T-helper 9 cell (primary cell): ENCODE data around the gene SEC24B.
"Not testable (repeated sequence)": the region's sequence is repeated elsewhere in the genome, so short reads cannot be mapped to it uniquely, and the experiment has no call there.

ENCODE experiments used
- DNase-seq: peaks from one replicate; pipeline ENCODE4 v3.0.0-alpha.2; 2020

Gene SEC24B

DNA sequence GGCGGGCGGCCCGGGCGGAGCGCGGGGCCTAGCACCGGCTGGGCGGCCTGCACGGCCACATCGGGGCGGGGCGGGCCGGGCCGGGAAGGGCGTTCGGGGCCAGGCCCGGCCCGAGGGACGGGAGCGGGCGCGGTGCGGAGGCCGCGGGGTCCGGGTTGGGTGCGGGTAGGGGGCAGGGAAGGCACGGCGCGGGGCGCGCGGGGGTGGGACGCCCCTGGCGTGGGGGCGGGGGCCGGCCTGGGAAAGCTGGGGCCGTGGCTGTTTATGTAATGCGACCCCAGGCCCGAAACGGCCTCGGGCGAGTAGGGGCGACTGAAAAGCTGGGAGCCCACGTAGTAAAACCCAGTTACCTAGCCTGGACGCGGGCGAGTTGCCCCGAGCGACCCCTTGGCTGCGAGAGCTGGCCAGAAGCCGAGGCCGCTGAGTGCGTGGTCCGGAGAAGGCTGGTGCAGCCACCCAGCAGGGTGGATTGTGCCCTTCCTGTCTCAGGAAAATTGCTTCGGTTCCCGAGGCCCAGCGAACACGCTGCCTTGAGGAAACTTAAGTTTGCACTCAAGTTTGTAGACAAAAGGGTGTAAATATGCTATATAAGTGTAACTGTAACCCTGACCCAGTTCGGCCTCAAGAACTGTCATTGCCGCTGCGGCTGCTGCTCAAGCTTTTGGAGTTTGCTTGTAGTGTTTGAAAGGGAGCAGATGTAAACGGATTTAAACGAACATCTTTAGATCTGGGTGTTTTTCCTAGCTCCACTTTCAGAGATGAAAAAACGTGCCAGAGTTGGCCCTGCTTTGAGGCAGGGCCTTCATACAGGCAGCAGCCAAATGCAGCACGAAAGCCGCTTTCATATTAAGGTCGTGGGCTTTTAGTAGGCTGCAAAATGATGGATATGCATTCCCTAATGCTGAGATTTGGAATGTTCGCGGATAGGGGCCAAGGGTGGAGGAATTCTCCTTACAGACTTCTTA, 674 bp downstream of the SEC24B start:
- DNase-seq, result peak; percentile 2

DNA sequence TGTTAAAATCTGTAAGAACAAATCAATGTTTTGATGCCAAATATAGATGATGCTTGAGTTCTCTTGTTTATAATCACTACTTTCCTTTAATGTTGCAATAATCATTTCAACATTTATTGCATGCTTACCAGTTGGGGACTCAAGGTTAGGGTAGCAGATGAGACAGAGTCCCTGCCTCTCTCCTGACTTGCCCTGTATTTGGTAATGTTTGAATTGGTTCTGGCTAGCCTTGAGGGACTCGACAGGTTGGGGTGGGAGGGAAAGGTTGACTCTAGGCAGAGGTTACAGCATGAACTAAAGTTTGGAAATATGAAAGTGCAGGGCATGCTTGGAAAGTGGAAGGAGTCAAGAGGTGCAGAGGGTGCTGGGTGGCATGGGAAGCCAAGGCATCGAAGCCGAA, 2.0 kb downstream of the SEC24B start:
- DNase-seq, result no peak

DNA sequence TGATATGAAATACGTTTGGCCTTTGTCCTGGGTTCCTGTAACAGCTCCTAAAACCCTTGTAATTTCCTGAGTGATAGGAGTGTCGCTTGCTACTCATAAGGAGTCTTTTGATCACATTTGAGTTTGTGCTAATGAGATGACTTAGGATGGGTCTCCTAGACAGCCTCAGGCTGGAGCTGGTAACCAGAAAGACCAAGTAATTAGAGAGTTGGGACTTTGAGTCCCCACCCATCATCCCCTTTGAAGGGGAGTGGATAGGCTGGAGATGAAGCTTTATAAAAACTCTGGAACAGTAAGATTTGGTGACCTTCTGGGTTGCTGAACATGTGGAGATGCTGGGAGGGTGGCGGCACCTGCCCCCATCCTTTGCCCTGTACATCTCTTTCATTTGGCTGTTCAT, 2.9 kb downstream of the SEC24B start:
- no peak for DNase-seq

DNA sequence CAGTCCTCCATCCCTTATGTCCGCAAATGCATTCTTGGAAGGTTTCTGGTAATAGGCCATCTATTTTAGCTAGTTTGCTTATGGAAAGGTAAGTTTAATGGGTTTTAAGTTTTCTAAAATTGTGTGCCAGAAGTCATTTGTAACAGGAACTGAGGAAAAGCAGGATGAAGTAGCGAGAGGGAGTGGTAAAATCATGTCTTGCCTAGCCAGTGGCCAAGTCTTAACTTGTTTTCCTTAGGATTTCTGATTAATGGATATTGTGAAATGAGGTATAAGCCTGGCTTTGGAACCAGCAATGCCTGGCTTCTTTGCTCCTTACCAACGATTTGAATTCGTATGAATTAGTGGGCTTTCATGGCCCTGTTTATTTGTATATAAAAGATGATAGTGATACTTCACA, 7.3 kb downstream of the SEC24B start:
- no peak for DNase-seq

DNA sequence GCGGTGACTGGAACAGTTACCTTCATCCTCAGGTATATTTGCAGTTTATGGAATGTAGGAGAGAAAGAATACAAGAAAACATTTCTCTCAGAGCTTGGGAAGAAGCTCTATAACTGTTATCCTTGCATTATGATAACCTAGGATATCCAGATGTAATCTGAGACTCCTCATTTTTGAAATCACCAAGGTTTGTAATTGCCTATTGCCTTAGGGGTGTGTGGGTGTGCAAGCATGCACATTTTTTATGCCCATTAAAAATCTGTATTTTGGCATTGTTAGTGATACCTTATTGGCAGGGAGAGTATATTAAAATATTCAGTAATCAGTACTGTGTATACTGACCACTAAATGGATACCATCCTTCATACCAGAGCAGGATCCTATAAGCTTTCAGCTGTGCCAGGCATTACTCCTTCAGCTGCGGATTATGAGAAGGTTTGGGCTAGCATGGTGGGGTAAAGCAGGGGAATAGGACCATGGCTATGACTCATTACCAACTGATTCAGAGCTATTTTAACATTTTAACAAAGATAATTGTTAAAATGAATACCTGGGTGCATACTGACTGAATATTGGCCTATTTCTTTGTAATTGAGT, 8.3 kb downstream of the SEC24B start:
- no peak for DNase-seq

DNA sequence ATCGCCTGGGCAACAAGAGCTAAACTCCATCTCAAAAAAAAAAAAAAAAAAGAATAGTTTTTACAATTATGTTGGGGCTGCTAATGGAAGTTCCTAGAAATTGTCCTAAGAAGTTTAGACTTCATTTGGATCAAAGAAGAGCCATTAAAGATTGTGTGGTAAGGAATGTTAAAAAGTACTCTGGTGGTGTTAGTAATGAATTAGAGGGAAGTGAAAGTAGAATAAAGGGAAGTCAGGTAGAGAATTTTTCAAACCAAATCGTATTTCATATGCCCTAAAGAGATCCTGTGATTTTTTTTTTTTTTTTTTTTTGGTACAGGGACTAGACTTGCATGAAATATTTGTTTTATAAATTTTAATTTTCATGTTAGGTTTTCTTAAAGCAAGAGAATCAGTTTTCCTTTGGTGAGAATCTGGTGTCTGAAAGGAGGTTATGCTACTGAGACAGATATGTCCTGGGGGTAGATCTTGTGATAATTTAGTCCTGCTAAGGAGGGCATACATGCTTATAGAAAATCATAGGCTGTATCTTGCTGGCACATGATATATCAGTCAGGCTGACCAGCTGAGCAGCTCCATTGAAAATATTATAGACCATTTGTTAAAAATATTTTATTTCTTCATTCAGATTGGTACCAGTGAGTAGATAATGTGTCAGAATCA, 10.7 kb downstream of the SEC24B start:
- no peak for DNase-seq

DNA sequence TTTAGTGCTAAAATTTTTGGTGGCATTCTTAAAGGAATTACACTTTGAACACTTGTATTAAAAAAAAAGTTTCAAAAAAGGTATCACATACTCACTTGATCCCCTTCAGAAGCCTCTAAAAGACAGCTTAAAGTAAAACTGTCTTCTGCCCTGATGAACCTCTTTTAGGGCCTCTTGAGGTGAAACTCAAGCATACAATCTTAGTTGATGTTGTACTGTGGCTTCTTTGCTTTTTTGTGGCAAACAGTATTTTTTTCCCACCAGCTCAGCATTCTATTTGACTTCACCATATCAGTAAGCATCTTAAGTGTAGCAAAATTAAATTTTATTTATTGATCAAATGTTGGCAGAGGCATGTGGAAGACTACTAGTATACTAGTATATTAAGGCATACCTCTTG, 13.7 kb downstream of the SEC24B start:
- no peak for DNase-seq

DNA sequence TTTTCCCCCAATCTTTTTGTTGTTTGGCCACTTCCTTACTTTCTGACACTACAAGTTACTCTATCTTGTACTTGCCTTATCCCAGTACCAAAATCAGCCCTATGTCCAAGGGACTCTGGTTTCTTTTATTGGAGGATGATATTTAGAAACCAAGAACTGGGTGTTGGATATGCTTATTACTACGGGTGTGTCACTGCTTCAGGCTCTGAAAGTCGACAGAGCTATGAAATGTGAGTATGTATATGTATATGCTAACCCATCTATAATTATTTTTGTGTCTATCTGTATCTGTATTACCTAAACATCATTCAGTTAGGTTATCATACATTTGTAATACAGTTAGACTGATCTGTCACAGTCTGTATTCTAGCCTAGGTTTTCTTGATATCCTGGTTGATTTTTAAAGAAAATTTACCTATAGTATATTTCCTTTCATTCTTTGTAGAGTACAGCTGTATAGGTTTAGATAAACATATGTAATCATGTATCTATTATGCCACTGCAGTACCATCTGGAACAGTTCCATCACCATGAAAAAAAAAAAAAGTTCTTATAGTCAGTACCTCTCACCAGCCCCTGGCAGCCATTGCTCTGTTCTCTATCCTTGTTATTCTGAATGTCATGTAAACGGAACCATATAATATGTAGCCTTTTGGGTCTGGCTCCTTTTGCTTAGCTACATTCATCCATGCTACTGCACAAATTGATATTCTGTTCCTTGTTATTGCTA, 18.1 kb downstream of the SEC24B start:
- DNase-seq, result no peak

DNA sequence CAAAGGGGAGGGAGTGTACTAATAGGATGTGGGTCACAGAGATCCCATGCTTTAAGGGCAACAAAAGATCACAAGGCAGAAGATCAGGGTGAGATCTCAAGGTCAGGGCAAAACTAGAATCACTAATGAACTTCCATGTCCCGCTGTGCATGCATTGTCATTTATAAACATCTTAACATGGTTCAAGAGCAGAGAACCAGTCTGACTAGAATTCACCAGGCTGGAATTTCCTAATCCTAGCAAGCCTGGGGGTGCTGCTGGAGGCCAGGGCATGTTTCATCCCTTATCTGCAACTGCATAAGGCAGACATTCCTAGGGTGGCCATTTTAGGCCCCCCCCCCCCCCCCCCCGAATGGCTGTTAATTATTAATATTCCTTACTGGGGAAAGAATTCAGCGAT, 19.5 kb downstream of the SEC24B start:
- not testable (repeated sequence) for DNase-seq

DNA sequence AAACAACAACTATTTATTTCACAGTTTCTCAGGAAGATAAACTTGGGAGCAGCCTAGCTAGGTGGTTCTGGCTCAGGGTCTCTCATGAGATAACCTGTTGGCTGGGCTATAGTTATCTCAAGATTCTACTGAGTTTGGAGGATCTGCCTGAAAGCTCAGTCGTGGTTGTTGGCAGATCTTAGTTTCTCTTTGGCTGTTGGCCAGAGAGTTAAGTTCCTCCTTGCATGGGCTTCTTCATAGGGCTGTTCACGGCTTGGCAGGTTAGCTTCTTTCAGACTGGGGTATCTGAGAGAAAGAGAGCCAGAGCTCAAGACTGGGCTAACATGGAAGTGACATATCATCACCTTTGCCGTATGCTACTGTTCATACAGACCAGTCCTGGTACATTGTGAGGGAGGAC, 28.7 kb downstream of the SEC24B start:
- no peak for DNase-seq

DNA sequence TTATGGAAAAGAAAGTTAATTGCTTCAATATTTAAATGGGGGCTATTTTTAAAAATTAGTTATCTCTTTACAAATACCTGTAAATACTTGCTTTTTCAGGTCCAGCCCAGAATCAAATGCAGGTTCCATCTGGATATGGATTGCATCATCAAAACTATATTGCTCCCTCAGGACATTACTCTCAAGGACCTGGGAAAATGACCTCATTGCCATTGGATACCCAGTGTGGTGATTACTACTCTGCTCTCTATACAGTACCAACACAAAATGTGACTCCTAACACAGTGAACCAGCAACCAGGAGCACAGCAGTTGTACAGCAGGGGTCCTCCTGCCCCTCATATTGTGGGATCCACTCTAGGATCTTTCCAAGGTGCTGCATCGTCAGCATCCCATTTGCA, 29.2 kb downstream of the SEC24B start:
- no peak for DNase-seq

DNA sequence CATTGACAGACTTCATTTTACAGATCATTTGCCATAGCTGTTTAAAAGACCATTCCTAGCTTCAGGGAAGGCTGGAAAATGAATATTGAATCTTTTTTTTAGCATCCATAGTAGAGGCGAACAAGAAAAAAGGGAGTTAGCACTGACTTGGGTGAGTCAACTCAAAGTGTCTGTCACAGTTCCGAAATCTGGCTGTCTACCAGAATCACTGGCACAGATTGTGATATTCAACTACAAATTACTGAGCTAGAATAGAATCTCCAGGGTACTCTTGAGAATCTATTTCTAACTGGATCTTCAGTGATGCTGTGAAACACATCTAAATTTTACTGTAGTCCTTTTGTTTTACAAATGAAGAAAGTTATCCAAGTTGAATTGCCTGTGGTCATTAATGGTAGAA, 31.5 kb downstream of the SEC24B start:
- DNase-seq, result no peak

DNA sequence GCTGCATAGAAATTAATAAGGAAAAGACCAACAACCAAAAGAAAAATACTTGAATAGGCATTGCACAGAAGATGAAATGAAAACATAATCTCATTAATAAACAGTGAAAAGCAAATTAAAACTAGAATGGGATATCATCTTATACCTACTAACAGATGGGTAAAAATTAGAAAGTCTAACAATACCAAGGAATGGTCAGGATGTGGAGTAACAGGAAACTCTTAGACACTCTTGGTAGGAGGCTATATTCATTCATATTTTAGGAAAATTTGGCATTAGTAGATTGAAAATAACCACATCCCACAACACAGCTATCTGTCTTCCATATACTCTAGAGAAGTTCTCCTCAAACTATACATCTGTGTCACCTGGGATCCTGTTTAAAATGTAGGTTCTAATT, 36.3 kb downstream of the SEC24B start:
- DNase-seq, result no peak

DNA sequence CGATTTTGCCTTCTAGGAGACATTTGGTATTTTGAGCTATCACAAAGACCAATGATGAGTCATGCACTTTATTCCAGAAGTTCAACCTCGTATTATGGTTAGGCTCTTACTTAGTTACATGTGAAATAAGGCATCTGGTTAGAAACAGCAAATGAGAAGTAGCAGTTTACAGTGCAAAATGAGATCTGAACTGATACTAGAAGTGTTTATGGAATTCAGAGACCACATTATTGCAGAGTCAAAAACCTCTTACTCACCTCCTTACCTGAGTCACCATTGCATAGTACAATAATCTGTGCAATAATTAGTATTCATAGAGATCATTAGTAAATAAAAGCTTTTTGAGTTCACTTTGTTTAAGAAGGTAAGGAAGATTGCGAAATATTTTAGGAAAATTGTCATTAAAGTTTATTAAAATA, 38.7 kb downstream of the SEC24B start:
- no peak for DNase-seq

DNA sequence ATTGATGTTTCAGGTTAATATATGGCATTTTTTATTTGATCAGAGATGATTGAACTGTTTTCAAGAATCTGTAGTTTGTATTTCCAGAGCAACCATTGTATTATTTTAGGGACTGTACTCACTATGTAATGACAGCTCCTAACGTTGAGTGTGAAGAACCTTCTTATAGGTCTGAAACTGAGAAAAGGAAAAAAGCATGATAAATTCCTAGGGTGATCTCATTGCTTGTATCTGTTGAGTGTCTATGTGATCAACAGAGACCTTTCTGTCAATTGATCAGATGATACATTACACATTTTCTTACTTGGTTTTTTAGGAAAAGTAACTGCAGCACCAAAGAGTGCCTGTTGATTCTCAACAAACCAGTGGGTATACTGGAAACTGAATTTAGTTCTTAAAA, 40.2 kb downstream of the SEC24B start:
- no peak for DNase-seq

DNA sequence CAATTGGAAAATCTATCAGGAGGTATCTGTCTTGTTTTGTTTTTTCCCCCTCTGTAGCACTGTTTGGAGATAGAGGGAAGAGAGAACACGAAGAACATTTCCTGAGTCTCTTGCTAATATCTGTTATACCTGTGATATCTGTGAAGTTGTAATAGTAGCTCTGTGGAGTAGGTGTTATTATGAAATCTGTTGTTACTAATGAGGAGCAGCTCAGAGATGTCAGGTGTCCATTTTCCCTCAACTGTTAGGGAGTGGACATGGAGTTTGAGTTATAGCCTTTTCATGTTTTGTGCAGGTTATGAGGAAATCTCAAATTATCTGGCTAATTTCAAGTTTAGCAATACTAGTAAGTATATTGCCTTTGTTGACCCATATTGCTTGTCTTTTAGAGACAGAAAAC, 52.4 kb downstream of the SEC24B start:
- DNase-seq, result no peak

DNA sequence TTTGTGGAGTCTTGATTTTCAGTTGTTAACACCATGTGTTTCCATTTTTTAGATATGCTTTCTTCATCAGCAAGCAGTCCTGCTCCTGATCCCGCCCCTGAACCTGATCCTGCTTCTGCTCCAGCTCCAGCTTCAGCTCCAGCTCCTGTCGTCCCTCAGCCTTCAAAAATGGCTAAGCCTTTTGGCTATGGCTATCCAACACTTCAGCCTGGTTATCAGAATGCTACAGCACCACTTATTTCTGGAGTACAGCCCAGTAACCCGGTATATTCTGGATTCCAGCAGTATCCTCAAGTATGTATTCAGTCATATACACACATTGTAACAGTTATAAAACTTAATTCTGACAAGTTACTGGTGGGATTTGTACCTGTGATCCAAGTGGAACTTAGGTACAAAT, 60.9 kb downstream of the SEC24B start:
- DNase-seq, result no peak

DNA sequence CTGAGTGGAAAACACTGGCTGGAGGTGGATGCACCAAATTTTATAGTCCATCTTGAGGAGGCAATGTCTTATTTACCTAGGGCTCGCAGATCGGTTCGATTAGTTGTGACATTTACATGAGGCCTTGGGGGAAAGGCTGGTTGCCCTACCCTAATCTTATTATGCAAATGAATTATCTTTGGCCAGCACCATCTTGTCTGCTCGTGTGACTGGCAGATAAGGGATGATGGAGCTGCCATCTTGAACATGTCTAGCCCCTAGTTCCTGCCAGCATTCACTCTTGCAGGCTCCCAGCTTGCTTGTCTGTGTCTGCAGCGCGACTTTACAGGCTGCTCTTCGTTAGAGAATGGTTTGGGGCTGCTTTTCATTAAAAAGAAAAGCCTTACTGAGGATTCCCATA, 61.9 kb downstream of the SEC24B start:
- no peak for DNase-seq

DNA sequence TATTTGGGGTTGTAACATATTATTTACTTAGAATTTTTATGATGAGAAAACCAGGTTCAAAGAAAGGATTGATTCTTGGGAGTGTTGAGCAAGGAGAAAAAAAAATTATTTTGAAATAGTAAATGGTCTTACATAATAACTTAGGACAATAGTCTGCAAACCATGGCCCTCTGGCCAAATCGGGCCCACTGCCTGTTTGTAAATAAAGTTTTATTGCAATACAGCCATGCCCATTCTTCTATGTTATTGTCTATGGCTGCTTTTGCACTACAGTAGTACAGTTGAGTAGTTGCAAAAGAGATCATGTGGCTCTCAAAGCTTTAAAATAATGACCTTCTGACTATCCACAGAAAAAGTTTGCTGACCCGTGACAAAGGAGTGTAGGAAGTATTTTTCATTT, 63.3 kb downstream of the SEC24B start:
- no peak for DNase-seq

DNA sequence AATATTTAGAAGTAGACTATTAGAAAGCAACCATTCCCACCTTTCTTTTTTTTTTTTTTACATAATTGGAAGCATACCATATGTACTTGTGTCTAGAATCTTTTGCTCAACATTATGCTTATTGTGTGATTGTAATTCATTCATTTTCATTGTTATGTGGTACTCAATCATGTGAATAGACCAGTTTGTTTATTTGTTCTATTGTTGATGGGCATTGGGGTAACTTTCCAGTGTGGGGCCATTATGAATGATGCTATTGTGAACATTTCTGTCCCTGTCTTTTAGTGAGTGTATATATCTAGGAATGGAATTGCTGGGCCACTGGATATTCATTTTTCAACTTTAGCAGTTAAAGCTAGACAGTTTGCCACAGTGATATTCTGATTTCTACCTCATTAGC, 63.9 kb downstream of the SEC24B start:
- no peak for DNase-seq

DNA sequence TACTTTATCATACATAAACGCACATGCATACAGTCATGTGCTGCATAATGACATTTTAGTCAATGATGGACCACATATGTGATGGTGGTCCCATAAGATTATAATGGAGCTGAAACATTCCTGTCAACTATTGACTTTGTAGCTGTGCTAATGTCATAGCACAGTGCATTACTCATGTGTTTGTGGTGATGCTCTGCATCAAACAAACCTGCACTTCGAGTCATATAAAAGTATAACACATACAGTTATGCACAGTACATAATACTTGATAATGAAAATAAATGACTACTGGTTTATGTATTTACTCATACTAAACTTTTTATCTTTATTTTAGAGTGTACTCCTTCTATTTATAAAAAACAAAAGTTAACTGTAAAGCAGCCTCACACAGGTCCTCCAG, 65.9 kb downstream of the SEC24B start:
- no peak for DNase-seq

DNA sequence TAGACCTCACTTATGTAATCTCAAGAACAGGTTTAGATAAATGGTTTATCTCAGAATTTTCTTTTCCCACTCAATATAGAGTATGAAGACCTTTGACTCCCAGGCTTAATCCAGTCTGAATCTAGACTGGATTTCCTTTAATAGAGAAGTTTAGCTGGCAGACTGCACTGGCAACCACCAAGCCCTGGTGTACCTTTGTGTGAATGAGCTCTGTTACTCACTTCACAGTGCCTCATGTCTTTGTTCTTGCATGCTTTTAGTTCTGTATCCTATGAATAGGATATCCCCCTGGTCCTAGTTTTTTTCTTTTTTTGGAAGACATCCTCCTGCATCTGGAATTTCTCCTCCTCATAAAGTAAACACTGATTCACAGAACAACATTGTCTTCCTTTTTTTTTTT, 73.3 kb downstream of the SEC24B start:
- DNase-seq, result no peak

DNA sequence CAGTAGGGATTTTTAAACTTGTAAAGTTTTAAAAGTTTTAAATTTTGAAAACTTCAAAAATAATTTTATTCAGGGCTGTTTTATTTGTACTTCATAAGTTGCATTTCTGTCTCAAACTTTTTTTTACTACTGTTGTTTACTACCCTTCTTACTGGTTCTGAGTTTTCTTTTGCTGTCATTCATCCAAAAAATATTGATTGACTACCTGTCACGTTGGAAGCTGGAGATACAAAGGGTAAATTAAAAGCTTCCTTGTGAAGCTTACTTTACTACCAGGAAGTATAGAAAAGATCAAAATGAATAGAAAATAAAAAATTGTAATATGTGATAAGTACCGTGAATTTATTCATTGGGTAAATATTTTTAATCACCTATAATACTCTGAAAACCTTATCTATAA, 77.1 kb downstream of the SEC24B start:
- DNase-seq, result no peak
